ENCODE results near the gene SLC10A3.
A peak's percentile ranks its signal among the peaks of the same experiment; 100 is the strongest.

Gene SLC10A3

GRCh38 chrX:154482786-154483185, 7.6 kb downstream of the SLC10A3 start:
- no peak for DNase-seq

- no peak for DNase-seq
Observed at GRCh38 chrX:154481911-154482601, 8.4 kb downstream of the SLC10A3 start.

DNA sequence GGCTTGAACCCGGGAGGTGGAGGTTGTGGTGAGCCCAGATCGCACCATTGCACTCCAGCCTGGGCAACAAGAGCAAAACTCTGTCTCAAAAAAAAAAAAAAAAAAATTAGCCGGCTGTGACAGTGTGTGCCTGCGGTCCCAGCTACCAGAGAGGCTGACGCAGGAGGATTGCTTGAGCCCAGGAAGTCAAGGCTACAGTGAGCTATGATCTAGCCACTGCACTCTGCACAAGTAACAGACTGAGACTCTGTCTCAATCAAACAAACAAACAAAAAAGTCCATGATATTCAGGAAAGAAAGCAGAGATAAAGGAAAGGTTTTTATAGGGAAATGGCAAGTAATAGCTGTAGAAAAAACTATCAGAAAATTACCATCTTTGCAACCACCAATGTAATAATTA, 9.2 kb downstream of the SLC10A3 start:
- DNase-seq: no peak

DNA sequence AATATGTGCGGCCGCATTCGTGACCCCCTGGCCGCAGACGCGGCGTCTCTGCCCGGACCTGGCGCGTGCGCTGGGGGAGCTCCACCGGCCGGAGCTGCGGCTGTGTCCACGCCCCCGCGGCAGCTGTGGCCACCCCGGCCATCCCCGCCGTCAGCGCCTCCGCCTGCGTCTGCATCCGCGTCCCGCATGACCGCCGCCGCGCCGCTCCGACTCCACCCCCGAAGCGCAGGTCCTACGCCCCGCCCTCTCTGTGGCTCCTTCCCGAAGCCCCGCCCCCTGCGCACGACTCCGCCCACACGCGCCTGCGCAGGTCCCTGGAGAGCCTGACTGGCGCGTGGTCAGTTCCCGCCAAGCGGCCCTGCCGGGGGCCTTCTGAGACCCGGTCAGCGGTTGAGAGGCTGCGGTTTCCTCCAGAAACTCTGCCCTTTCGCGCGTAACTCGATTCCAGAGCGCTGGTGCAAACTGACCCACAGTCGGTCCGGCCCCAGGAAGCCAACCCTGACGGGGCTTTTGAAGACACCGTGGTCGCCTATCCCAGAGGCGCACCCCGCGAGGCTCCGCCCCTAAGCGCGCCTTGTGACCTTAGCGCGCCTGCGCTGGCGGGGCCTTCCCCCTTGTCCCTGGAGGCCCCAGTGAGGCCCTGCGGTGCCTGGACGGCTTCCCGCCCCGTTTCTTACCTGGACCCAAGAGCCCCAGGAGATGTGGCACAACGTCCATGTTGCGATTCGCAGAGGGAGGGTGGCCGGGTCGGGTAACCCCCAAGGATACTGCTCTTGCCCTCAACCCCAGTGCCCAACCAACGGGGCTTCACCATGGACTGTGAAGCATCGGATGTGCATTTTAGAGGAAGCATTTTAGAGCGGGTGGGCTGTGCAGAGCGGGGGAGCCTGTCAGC, 11.5 kb downstream of the SLC10A3 start, which contains the start of gene LAGE3:
Gene LAGE3 (minus strand): TSS at position 554 of the 895 bp plus-strand sequence. CDS start 366 bp downstream, at position 188.
- DNase-seq: peak; percentile 90

DNA sequence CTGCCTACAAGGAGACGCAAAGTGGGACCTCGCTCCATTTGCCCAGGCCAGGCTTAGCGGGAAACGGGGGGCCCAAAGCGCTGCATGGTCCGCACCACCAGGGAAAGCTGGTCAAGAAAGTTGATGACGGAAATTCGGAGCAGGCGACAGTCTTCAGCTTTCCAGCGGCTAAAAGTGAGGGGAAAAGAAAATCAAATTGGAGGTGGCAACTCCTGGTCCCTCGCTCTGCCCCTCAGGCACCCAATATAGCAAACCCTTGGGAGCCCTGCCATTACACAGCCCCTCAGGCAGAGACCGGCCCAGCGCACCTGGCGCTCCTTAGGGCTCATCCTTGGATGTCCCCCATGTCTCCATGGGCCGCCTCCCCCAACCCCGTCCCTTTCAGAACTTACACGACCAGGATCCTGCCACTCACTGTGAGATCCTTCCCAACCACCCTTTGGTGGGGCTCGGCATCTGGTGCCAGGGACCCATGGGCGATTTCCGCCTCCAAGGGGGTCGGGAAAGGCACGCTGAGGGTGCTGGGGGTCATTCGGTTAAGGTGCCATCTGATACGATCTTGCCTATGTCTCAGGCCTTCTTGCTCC, 12.4 kb downstream of the SLC10A3 start:
- DNase-seq: no peak

- DNase-seq: no peak
Observed at GRCh38 chrX:154476821-154477220, 13.6 kb downstream of the SLC10A3 start.

DNA sequence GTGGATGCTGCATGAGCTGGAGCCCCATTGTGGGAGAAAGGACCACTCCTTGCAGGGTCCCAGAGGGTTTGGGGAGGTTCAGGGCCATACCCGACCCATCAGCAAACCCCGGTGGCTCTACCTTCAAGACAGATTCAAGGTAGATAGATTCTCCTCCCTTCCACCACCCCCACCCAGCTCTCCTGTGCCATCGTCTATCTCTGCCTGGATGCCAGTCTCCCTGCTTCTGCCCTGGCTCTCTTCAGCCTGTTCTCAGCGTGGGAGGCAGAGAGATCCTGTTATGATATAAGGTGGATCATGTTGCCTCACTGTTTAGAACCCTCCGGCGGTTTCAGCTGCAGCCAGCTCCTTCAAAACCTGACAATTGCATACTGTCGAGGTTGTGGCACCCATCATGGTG, 16.7 kb downstream of the SLC10A3 start:
- DNase-seq: no peak

GRCh38 chrX:154472685-154473632, 17.5 kb downstream of the SLC10A3 start:
- DNase-seq: no peak

DNA sequence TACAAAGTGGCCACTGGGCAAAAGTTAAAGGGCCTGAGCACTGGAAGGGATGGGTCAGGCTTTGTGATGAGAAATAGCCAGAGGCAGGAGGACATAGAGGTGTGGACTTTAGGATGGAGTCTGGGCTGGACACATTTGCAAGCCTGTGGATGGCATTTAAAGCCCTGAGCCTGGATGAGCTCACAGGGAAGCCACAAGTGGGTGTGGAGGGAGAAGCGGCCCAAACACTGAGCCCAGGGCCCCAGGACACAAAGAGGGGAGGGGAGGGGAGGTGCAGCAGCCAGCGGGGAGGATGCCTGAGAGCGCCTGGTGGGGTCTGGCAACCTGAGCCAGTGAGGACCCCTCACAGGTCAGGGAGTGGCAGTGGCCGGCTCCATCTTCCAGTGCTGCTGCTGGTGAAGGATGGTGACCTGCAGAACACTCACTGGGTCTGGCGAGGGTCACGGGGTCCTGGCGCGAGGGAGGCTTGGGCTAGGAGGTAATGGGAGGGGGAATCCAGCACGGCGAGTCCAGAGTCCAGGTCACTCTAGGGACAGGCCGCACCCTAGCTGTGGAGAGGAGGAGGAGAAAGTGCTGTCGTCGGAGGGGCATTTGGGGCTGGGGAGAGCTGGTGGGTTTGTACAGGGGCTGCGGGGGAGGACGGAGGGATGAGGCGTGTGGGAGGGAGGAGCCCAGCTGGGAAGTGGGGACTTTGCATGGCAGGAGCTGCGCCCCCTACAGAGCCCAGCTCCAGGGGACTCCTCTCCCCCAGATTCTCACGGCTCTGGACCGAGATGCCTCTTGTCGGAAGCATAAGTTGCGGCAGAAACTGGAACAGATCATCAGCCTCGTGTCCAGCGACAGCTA, 18.4 kb downstream of the SLC10A3 start:
- no peak for DNase-seq

DNA sequence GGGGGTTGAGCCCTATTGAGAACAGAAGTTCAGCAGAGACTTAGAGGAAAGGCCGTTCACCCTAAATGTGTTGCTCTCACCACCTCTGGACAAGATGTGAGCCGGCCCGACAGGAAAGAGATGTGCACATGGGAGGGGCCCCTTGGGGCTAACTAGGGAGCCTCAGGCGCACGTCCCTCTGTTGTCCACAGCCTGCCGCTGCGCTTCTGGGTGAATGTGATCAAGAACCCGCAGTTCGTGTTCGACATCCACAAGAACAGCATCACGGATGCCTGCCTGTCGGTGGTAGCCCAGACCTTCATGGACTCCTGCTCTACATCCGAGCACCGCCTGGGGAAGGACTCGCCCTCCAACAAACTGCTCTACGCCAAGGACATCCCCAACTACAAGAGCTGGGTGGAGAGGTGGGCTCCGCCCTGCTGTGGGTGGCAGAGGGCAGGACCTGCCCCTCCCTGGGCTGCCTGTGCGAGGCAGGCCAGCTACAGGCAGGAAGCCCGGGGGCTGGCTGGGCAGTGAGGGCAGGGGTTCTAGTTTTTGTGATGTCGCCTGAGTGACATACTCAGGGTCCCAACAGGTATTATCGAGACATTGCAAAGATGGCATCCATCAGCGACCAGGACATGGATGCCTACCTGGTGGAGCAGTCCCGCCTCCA, 19.4 kb downstream of the SLC10A3 start:
- no peak for DNase-seq

- DNase-seq: no peak
Observed at GRCh38 chrX:154470434-154470833, 20.0 kb downstream of the SLC10A3 start.

- no peak for DNase-seq
Observed at GRCh38 chrX:154469880-154470279, 20.5 kb downstream of the SLC10A3 start.

- DNase-seq: no peak
Observed at GRCh38 chrX:154469114-154469513, 21.3 kb downstream of the SLC10A3 start.

DNA sequence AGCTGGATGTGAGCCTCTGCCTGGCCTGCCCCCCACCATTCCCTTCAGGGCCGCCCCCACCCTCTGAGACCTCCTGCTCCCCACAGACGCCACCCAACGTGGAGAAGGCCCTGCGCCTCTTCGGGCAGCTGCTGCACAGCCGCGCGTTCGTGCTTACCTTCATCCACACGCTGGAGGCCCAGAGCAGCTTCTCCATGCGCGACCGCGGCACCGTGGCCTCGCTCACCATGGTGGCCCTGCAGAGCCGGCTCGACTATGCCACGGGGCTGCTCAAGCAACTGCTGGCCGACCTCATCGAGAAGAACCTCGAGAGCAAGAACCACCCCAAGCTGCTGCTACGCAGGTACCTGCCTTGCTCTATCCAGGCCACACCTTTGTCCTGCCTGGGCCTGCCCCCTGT, 22.2 kb downstream of the SLC10A3 start:
- DNase-seq: no peak

DNA sequence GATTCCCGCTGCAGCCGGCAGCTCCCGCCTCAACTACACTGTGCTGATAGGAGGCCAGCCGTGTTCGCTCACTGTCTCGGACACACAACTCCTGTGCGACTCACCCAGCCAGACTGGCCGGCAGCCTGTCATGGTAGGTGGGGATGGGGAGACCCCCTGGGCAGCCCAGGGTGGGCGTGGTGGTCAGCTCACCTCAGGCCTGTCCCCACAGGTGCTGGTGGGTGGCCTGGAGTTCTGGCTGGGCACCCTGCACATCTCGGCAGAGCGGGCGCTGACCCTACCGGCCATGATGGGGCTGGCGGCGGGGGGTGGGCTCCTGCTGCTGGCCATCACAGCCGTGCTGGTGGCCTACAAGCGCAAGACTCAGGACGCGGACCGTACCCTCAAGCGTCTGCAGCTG, 22.9 kb downstream of the SLC10A3 start:
- no peak for DNase-seq

DNA sequence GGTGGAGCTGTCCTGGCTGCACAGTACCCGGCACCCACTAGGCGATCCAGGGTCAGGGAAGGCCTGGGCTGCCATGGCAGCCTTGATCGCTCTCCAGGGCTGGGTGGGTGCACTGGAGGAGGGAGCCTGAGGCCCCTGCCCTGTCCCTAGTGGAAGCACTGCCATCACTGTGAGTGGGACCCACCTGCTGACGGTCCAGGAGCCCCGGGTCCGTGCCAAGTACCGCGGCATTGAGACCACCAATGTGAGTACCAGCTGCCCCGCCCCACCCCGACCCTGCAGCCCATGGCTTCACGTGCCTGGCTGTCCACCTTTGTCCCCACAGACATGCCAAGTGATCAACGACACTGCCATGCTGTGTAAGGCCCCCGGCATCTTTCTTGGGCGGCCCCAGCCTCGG, 23.5 kb downstream of the SLC10A3 start:
- no peak for DNase-seq

GRCh38 chrX:154466036-154466435, 24.4 kb downstream of the SLC10A3 start:
- no peak for DNase-seq

DNA sequence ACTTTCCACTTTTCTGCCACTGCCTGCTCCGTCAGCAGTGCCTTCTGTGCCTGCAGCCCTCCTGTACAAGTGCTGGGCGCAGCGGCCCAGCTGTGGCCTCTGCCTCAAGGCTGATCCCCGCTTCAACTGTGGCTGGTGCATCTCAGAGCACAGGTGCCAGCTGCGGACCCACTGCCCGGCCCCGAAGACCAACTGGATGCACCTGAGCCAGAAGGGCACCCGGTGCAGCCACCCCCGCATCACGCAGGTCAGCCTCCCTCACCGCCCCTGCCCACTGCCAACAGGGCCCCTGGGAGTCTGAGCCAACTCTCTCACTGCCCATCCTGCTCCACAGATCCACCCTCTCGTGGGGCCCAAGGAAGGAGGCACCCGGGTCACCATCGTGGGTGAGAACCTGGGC, 24.8 kb downstream of the SLC10A3 start:
- DNase-seq: no peak

GRCh38 chrX:154464806-154465365, 25.5 kb downstream of the SLC10A3 start:
- DNase-seq: no peak

- DNase-seq: no peak
Observed at GRCh38 chrX:154463611-154464220, 26.7 kb downstream of the SLC10A3 start.
